ENCODE measurements around the gene ALKBH5. TPM values are rescaled to one million over a fixed set of nuclear protein-coding genes. Genes with fewer than 3 reads are reported as not detected.

Gene ALKBH5
- polyA plus RNA-seq, 1 donor from 2014 or later = 55.0 TPM

DNA sequence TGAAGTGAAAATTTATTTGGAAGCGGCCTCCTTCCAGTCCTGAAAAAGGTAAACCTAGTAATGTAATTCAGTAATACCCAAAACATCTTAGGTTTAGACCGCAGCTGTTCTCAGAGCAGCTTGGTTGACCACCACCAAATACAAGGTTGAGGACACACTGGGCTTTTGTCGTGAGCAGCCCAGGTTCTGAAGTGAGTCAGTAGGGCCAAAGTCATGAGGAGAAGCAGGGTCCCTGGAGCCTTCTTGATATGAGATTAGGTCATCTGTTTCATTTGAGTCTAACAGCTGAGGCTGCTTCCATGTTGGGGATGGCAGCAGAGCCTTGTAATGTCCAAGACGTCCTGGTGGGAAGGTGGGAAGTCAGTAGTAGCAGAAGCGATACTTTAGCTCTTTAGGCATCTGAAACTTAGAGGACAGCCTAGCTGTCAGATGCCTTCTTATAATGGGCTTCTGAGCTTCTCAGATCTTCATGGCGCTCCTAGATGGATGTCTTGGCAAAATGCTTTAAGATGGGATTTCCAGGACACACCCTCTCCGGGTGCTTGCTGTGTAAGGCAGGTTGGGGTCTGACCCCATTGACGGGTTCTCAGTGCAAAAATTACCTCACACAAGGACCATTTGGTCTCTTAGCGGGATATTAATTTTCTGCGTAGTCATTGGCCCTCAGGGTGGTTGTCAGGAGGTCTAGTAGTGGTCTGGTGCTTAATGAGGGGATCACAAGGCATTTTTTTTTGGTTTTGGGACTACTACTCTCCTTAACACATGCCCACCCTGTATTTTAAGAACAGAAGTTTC lies 2.4 kb downstream of the ALKBH5 start:
- Histone ChIP-seq H3K9ac (ENCODE audit: low read length) (peak overlapping the region; percentile 84), H3K9me3 (ENCODE audit: low read length) (no peaks in the 10 kb centered on the region), H3K4me2 (ENCODE audit: low read length) (peak overlapping the region; percentile 95), H3K79me2 (replicated peaks; ENCODE audit: insufficient read depth, low read length) (peaks cover 65% of the 10 kb centered on the region), H3K27ac (ENCODE audit: low read length) (no peak overlapping the region), H3F3A (ENCODE audit: insufficient read depth, low read length, poor library complexity, severe bottlenecking) (no peaks in the 10 kb centered on the region), H3K9me2 (ENCODE audit: insufficient read depth, low read length) (no peaks in the 10 kb centered on the region), H3K4me3 (ENCODE audit: low read length) (peak overlapping the region; percentile 99), H2AFZ (ENCODE audit: low read depth, low read length) (no peak overlapping the region), H3K36me3 (ENCODE audit: insufficient read depth, low read length) (no peaks in the 10 kb centered on the region), H3K27me3 (ENCODE audit: insufficient read depth, low read depth, low read length) (no peaks in the 10 kb centered on the region), H4K20me1 (ENCODE audit: insufficient read depth) (peaks cover 42% of the 10 kb centered on the region)
- TF ChIP-seq RAD21 (conservative IDR thresholded peaks at IDR 0.05) (no peak), POLR2AphosphoS5 (IDR thresholded peaks at IDR 0.05) (no peak), EZH2 (IDR thresholded peaks at IDR 0.05; ENCODE audit: borderline replicate concordance, insufficient read depth, low read length, poor library complexity, severe bottlenecking) (no peak), EP300 (conservative IDR thresholded peaks at IDR 0.05; ENCODE audit: poor library complexity, severe bottlenecking) (no peak), TAF1 (IDR thresholded peaks at IDR 0.05; ENCODE audit: low read depth) (no peak), SMC3 (conservative IDR thresholded peaks at IDR 0.05; ENCODE audit: poor library complexity) (no peak), MXI1 (conservative IDR thresholded peaks at IDR 0.05; ENCODE audit: poor library complexity, severe bottlenecking) (no peak)
- TF ChIP-seq, protein P1, sequence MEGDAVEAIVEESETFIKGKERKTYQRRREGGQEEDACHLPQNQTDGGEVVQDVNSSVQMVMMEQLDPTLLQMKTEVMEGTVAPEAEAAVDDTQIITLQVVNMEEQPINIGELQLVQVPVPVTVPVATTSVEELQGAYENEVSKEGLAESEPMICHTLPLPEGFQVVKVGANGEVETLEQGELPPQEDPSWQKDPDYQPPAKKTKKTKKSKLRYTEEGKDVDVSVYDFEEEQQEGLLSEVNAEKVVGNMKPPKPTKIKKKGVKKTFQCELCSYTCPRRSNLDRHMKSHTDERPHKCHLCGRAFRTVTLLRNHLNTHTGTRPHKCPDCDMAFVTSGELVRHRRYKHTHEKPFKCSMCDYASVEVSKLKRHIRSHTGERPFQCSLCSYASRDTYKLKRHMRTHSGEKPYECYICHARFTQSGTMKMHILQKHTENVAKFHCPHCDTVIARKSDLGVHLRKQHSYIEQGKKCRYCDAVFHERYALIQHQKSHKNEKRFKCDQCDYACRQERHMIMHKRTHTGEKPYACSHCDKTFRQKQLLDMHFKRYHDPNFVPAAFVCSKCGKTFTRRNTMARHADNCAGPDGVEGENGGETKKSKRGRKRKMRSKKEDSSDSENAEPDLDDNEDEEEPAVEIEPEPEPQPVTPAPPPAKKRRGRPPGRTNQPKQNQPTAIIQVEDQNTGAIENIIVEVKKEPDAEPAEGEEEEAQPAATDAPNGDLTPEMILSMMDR (IDR thresholded peaks at IDR 0.05; ENCODE audit: poor library complexity, severe bottlenecking) = no peak
- TF ChIP-seq, protein P2, sequence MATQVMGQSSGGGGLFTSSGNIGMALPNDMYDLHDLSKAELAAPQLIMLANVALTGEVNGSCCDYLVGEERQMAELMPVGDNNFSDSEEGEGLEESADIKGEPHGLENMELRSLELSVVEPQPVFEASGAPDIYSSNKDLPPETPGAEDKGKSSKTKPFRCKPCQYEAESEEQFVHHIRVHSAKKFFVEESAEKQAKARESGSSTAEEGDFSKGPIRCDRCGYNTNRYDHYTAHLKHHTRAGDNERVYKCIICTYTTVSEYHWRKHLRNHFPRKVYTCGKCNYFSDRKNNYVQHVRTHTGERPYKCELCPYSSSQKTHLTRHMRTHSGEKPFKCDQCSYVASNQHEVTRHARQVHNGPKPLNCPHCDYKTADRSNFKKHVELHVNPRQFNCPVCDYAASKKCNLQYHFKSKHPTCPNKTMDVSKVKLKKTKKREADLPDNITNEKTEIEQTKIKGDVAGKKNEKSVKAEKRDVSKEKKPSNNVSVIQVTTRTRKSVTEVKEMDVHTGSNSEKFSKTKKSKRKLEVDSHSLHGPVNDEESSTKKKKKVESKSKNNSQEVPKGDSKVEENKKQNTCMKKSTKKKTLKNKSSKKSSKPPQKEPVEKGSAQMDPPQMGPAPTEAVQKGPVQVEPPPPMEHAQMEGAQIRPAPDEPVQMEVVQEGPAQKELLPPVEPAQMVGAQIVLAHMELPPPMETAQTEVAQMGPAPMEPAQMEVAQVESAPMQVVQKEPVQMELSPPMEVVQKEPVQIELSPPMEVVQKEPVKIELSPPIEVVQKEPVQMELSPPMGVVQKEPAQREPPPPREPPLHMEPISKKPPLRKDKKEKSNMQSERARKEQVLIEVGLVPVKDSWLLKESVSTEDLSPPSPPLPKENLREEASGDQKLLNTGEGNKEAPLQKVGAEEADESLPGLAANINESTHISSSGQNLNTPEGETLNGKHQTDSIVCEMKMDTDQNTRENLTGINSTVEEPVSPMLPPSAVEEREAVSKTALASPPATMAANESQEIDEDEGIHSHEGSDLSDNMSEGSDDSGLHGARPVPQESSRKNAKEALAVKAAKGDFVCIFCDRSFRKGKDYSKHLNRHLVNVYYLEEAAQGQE (IDR thresholded peaks at IDR 0.05; ENCODE audit: borderline replicate concordance) = no peak

DNA sequence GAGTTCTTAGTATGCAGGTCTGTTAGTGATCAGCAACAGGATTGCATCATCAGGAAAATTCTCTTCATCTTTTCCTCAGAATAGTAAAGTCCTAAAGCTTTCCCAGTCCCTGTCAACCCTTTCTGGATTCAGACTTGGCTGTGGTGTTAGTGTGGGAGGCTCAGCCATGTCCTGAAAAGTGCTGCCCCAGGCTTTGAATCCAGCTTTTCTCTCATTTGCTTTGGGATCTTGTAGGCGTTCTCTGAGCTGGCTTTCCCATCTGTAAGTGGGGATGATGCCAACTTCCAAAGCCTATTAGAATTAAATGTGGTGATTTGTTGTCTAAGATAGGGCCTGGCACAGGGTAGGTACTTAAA lies 3.0 kb downstream of the ALKBH5 start:
- no peak for TF ChIP-seq EP300 (conservative IDR thresholded peaks at IDR 0.05; ENCODE audit: poor library complexity, severe bottlenecking)
- TF ChIP-seq RAD21 (conservative IDR thresholded peaks at IDR 0.05) = no peak
- no peak for TF ChIP-seq POLR2AphosphoS5 (IDR thresholded peaks at IDR 0.05)
- no peak for TF ChIP-seq SMC3 (conservative IDR thresholded peaks at IDR 0.05; ENCODE audit: poor library complexity)
- TF ChIP-seq, protein P1 (IDR thresholded peaks at IDR 0.05; ENCODE audit: poor library complexity, severe bottlenecking) = no peak
- TF ChIP-seq, protein P2 (IDR thresholded peaks at IDR 0.05; ENCODE audit: borderline replicate concordance) = no peak
- TF ChIP-seq TAF1 (IDR thresholded peaks at IDR 0.05; ENCODE audit: low read depth) = no peak
- TF ChIP-seq MXI1 (conservative IDR thresholded peaks at IDR 0.05; ENCODE audit: poor library complexity, severe bottlenecking) = no peak
- Histone ChIP-seq H3K79me2 (replicated peaks; ENCODE audit: insufficient read depth, low read length) (peaks cover 66% of the 10 kb centered on the region), H3K9me3 (ENCODE audit: low read length) (no peaks in the 10 kb centered on the region), H4K20me1 (ENCODE audit: insufficient read depth) (peaks cover 44% of the 10 kb centered on the region), H3K4me3 (ENCODE audit: low read length) (peak overlapping the region; percentile 99), H3K36me3 (ENCODE audit: insufficient read depth, low read length) (no peaks in the 10 kb centered on the region), H3K4me2 (ENCODE audit: low read length) (peak overlapping the region; percentile 95), H3K9me2 (ENCODE audit: insufficient read depth, low read length) (no peaks in the 10 kb centered on the region), H3K27ac (ENCODE audit: low read length) (no peak overlapping the region), H3K27me3 (ENCODE audit: insufficient read depth, low read depth, low read length) (no peaks in the 10 kb centered on the region), H2AFZ (ENCODE audit: low read depth, low read length) (no peak overlapping the region), H3K9ac (ENCODE audit: low read length) (peak overlapping the region; percentile 84), H3F3A (ENCODE audit: insufficient read depth, low read length, poor library complexity, severe bottlenecking) (no peaks in the 10 kb centered on the region)

Measured in neural cell (in vitro differentiated cells).